RPMI7951 (cell line): Measurements from ENCODE around the gene CNTFR. TPM values are rescaled to one million over a fixed set of nuclear protein-coding genes. Genes with fewer than 3 reads are reported as not detected.
A peak's percentile ranks its signal among the peaks of the same experiment; 100 is the strongest.
"Not testable (repeated sequence)": the region's sequence is repeated elsewhere in the genome, so short reads cannot be mapped to it uniquely, and the experiment has no call there.

Experiments
- DNase-seq: peaks from one replicate; pipeline ENCODE4 v3.0.0-alpha.2; 2012; ENCODE audit warnings: low read depth
- total RNA-seq: library from RNA; depleted of rRNA; stranded (reverse); fragments of >200 nt; shearing (Covaris generic); gene quantifications from 2 replicates; pipeline ENCODE4 v1.2.3, GENCODE V29; 2014; rRNA removed

Gene CNTFR, protein sequence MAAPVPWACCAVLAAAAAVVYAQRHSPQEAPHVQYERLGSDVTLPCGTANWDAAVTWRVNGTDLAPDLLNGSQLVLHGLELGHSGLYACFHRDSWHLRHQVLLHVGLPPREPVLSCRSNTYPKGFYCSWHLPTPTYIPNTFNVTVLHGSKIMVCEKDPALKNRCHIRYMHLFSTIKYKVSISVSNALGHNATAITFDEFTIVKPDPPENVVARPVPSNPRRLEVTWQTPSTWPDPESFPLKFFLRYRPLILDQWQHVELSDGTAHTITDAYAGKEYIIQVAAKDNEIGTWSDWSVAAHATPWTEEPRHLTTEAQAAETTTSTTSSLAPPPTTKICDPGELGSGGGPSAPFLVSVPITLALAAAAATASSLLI
- total RNA-seq: not detected in 2 replicates

GRCh38 chr9:34589636-34590380 is at the start of gene CNTFR:
CNTFR (minus strand) TSS chr9:34589724; CDS start chr9:34568981, 20,743 bp downstream.
- DNase-seq: no peak

DNA sequence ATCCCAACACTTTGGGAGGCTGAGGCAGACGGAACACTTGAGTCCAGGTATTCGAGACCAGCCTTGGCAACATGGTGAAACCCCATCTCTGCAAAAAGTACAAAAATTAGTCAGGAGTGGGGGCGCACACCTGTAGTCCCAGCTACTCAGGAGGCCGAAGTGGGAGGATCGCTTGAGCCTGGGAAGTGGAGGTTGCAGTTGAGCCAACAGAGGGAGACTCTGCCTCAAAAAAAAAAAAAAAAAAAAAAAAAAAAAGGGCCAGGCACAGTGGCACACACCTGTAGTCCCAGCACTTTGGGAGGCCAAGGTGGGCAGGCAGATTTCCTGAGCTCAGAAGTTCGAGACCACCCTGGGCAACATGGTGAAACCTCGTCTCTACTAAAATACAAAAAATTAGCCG is 49.8 kb upstream of the CNTFR start:
- not testable (repeated sequence) for DNase-seq

GRCh38 chr9:34638138-34638445 is 48.6 kb upstream of the CNTFR start:
- DNase-seq: no peak

DNA sequence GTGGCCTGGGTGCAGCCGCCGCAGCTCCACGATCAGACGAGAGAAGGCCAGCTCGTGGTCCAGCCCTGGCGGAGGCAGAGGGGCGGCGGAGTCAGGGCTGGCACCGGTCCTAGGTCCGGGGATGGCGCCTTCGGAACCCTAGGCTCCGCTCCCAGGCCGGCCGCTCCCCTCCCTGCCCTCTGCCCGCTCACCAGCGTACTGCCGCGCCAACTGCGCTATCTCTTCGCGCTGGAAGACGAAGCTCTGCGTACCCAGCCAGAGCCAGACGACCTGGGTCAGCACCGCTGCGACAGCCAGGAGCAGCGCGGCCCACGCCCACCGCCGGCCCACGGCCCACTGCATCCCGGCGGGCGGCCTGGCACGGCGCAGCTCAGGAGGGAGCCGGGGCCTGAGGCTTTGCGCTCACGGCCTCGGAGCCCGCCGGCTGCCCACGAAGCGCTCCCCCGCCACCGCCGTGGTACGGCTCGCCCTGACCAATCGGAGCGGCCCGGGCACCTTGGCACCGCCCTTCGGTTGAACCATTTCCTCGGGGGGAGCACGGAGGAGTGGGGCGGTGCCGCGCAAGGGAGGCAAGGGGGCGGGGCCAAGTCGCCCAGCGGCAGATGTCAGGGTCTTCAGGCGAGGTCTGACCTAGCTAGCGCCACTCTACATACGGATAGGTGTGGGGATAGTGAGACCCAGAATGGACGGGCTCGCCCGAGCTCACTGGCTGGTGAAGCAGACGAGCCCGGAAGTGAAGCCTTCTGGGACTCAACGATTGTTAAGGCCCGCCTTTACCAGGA is 48.0 kb upstream of the CNTFR start, which contains the start of gene SIGMAR1:
TSS of gene SIGMAR1 (minus strand) at position 432 of the 782 bp plus-strand sequence. CDS start at position 342, 90 bp downstream.
- DNase-seq: peak; percentile 91

DNA sequence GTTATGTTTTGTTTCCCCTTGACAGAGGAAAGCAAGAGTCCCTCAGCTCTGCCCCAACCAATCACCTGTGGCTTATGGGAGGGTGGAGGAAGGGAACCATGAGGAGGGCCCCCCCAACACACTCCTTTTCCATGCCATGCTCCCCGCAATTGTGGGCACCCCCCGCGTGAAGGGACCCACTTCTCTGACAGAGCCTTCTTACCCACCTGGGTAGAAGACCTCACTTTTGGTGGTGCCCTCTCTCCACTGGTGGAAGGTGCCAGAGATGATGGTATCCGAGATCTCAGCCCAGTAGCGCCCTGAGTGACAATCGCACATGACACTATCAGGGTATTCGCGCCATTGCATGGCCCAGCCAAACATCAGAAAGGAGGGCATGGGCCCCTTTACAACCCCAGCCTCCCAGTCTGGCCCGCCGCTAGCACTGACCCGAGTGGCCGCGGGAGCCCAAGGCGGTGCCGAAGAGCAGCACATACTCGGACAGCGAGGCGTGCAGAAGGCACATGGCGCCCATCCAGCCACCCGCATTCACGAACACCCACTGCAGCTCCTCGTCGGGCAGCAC is 47.3 kb upstream of the CNTFR start:
- no peak for DNase-seq

GRCh38 chr9:34635556-34635955 is 46.0 kb upstream of the CNTFR start:
- no peak for DNase-seq

DNA sequence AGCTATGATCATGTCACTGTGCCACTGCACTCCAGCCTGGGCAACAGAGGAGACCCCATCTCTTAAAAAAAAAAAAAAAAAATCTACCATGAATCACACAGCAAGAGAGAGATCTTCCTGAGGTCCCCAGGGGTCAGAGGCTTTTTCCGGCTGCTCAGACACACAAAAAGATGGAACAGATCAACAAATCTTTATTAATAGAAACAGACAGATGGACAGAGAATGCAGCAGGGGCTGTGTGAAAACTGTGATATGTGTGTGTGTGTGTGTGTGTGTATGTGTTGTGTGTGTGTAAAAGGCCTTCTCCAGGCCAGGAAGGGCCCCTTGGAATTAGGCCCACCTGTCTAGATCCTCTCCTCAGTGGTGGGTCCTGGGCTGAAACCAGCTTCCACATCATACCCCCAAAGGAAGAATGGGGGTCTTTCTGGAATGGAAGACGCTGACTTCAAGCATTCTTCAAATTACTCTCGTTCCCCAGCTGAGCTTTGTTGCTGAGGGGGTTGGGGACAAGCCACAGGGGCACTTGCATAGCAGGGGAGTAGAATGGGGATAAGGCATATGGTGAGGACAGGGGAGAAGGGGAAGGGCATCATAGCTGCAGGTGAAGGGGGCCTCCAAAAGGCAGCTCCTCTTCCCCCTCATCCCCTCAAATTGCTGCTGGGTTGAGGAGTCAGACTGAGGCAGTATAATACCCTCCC is 45.2 kb upstream of the CNTFR start:
- DNase-seq: no peak

DNA sequence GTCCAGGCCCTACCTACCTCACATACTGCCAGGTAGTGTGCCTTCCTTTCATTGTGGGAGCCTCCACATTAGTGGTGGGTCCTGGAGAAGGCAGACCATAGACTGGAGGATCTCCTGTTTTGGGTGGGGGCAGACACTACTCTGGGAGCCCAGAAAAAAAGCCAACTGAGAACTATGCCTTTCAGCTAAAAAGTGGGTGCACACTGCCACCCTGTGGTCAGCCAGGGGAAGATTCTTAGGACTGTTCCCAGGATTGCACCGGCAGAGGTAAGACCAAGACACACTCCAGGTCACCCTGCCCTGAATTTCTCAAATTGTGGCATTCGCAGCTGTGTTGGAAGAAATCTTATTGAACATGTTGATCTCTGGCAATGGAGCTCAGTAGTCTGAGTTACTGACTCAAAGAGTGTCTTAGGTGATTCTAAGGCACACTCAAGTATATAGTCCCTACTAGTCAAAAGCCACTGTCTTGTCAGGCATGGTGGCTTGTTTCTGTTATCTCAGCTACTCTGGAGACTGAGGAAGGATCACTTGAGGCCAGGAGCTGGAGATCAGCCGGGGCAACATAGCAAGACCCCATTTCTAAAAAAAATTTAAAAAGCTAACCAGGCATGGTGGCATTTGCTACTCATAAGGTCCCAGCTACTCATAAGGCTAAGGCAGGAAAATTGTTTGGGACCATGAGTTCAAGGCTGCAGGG is 44.5 kb upstream of the CNTFR start:
- DNase-seq: peak; percentile 55

GRCh38 chr9:34633166-34633565 is 43.6 kb upstream of the CNTFR start:
- DNase-seq: no peak

- DNase-seq: no peak
These were observed 41.1 kb upstream of the CNTFR start for GRCh38 chr9:34630402-34631154.

GRCh38 chr9:34629491-34629808 is 39.9 kb upstream of the CNTFR start:
- DNase-seq: no peak

DNA sequence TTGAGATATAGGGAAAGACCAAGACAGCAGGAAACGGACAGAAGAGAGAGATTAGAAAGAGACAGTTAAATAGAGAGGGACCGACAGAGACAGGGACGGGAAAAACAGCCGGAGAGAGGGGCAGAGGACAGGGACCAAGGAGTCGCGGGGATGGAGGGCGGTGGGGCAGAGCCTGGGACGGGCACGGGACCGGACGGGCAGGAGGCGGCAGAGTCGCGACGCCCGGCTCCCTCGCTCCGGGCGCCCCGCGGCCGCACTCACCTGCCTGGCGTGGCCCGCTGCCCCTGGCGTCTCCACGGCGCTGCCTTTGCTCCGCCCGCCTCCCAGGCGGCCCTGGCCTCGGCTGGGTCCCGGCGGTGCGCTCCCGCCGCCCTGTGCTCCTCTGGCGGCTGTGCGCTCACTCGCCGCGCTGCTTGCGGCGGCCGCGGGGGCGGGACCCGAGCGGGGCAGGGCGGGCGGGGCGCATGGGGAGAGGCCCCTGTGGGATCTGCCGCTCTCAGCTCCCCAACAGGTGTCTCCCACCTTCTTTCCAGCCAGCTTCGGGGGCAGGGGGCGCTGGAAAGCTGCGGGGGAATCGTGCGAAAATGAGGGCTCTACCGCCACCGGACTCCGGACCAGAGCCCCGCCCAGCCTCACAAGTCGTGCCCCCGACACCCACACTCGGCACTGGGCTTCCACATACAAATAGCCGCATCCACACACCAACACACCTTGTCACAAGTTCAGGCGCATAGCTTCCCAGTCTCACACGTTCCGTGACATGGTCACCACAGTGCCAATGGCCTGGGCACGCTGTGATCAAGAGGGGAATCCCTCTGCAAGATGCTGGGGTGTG is 39.3 kb upstream of the CNTFR start, which contains the start of gene ARID3C:
TSS of gene ARID3C (minus strand) at position 411 of the 835 bp plus-strand sequence. CDS start 1,052 bp downstream, outside the sequence.
- DNase-seq: no peak

DNA sequence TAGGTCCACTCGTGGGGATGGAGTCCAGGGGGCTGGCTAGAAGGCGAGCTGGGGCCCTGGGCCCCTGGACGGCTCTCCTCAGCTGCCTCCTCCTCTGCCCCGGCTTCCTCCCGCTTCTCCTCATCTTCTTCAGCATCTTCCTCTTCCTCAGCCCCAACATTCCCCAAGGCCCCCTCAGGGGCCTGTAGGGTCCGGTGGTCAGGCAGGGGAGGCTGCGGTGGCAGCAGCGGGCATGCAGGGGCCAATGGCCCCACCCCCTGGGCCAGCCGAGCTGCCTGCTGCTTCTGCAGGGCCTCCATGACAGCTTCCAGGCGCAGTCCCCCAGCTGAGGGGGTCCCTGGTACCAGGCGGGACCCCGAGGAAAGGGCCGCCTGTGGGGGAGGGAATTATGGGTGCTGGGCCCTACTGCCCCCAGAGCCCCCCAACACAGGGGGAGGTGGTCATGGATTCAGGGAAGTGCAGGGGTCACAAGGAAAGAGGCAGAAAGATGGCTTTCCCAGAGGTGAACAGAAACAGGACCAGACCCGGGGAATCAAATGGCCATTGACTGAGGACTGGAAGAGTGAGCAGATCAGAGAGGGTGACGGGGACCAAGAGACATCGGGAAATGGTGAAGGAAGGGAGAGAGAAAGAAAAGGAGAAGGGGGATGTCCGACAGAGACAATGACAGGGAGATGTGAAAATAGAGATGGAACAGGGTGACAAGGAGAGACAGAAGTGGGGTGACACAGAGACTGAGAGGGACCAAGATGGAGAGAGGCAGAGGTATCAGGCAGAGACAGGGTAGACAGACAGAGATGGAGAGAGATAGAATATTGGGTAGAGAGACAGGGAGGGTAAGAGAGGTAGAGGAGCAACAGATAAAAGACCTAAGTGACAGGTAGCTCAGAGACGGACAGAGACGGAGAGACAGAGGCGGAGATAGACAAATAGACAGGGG is 38.5 kb upstream of the CNTFR start:
- DNase-seq: no peak

DNA sequence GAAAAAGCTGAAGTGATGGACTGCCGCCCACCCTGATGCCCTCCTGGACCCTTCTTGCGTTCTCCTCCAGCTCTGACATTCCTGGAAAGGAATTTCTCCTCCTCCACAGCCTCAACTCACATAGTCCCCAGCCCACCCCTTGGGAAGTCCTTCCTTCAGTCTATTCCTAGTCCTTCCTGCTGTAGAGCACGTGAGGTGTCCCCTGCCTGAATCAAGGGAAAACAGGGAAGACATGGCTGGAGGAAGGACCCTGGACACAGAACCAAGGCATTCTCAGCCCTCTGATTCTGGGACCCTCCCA is 35.6 kb upstream of the CNTFR start:
- no peak for DNase-seq

GRCh38 chr9:34624475-34625185 is 35.1 kb upstream of the CNTFR start:
- DNase-seq: no peak

- DNase-seq: no peak
These were observed 34.1 kb upstream of the CNTFR start for GRCh38 chr9:34623374-34624235.
